K562 (cell line): Measurements from ENCODE around the gene ATOSA. TPM values are rescaled to one million over a fixed set of nuclear protein-coding genes. Genes with fewer than 3 reads are reported as not detected.

Experiments used
- ATAC-seq: fragments of 200-7000 bp; cut with Tn5 transposase; 3 replicates; pipeline ENCODE4 v1.9.1; 2020; ENCODE audit warnings: moderate library complexity
- BruUV-seq: library from RNA; stranded (reverse); fragments of 400-500 nt; replicated peaks from 2 replicates; lab custom pipeline; 2021; lab: Mats Ljungman, UMichigan
- CTCF ChIA-PET: fragments of 300-600 bp; formaldehyde crosslinking; extraction: SDS; loops from one replicate; lab custom pipeline; 2021; ENCODE audit warnings: low intra/inter-chr PET ratio; lab: Yijun Ruan, JAX
- POLR2A ChIA-PET: fragments of 300-600, 350-650 bp; sonication (Branson Sonifier 250); formaldehyde crosslinking; extraction: SDS; loops from one replicate; lab custom pipeline; 2021; ENCODE audit warnings: antibody characterized with exemption, inconsistent platforms; lab: Yijun Ruan, JAX
- DNase-seq, 4 experiments: peaks; one replicate each; pipeline versions ENCODE4 v3.0.0 to v3.0.0-alpha.2; 2011 to 2018; ENCODE audit warnings: low spot score in 3 of 4, mixed read lengths in 3 of 4; ENCODE audit errors: extremely low read depth in 1 of 4
- FAIRE-seq: peaks from 2 replicates; lab custom pipeline; 2011; peaks lifted over from hg19 to GRCh38; lab: Jason Lieb, UNC
- H2AFZ ChIP-seq: 2 replicates; pipeline ENCODE4 v1.6.0; 2011; ENCODE audit warnings: low read depth, low read length, control low read depth, inconsistent platforms
- H3K27ac ChIP-seq: fragments of 200-600 bp; 3 replicates; pipeline ENCODE4 v1.8.0; 2011; ENCODE audit warnings: low read depth, mild to moderate bottlenecking, control low read depth, inconsistent platforms, low read length, moderate library complexity, mixed read lengths; ENCODE audit errors: extremely low read depth
- H3K27me3 ChIP-seq, 2 experiments: fragments of 300-600 bp in 1 of 2; 2 replicates in 1 of 2; 3 replicates in 1 of 2; pipeline versions ENCODE4 v1.6.0 to v1.8.0; 2011; ENCODE audit warnings: inconsistent platforms in 2 of 2, low read length in 2 of 2, mild to moderate bottlenecking in 1 of 2, mixed read lengths in 1 of 2, moderate library complexity in 1 of 2; ENCODE audit not compliant: control insufficient read depth in 2 of 2, insufficient read depth in 2 of 2
- H3K36me3 ChIP-seq: fragments of 300-600 bp; 3 replicates; pipeline ENCODE4 v1.8.0; 2011; ENCODE audit warnings: mild to moderate bottlenecking, low read length, inconsistent platforms; ENCODE audit not compliant: control insufficient read depth, insufficient read depth
- H3K4me1 ChIP-seq, 2 experiments: fragments of 200-600 bp in 1 of 2; replicated peaks in 1 of 2; 2 replicates in 1 of 2; 3 replicates in 1 of 2; pipeline versions ENCODE4 v1.5.1 to v1.8.0; 2011; ENCODE audit warnings: inconsistent platforms in 2 of 2, low read length in 2 of 2, mild to moderate bottlenecking in 1 of 2, mixed read lengths in 1 of 2, moderate library complexity in 1 of 2; ENCODE audit not compliant: control insufficient read depth in 2 of 2, insufficient read depth in 2 of 2
- H3K4me2 ChIP-seq: 2 replicates; pipeline ENCODE4 v1.6.1; 2011; ENCODE audit warnings: low read length, control low read depth, inconsistent platforms, mixed read lengths; ENCODE audit not compliant: insufficient read depth
- H3K4me3 ChIP-seq: fragments of 200-600 bp; sonication (generic), shearing (Covaris generic); 2 replicates; pipeline ENCODE4 v1.5.1; 2016; ENCODE audit warnings: control low read depth, inconsistent platforms
- H3K79me2 ChIP-seq: fragments of 200-600 bp; 3 replicates; pipeline ENCODE4 v1.8.0; 2011; ENCODE audit warnings: low read length, inconsistent platforms; ENCODE audit not compliant: control insufficient read depth, insufficient read depth
- H3K9ac ChIP-seq, 2 experiments: 2 replicates each; pipeline versions ENCODE4 v1.6.0 to v1.6.1; 2011; ENCODE audit warnings: low read depth in 2 of 2, low read length in 2 of 2, control low read depth in 1 of 2, inconsistent platforms in 1 of 2, mild to moderate bottlenecking in 1 of 2, mixed read lengths in 1 of 2; ENCODE audit not compliant: insufficient read depth in 1 of 2
- H3K9me1 ChIP-seq: one replicate; pipeline ENCODE4 v1.6.0; 2011; ENCODE audit warnings: inconsistent platforms, mild to moderate bottlenecking, low read length, moderate library complexity; ENCODE audit not compliant: control insufficient read depth, insufficient read depth
- H3K9me3 ChIP-seq: replicated peaks from 2 replicates; pipeline ENCODE4 v1.5.1; 2011; ENCODE audit warnings: low read depth, low read length, inconsistent platforms; ENCODE audit not compliant: control insufficient read depth, insufficient read depth
- H4K20me1 ChIP-seq: replicated peaks from 2 replicates; pipeline ENCODE4 v1.6.1; 2011; ENCODE audit warnings: low read length, inconsistent platforms, mixed read lengths; ENCODE audit not compliant: control insufficient read depth, insufficient read depth
- EP300 ChIP-seq: IDR thresholded peaks from 2 replicates; pipeline ENCODE4 v1.6.1; 2012; ENCODE audit warnings: low read length, improper control_type of control experiment
- NFXL1 ChIP-seq: fragments of 450-650 bp; formaldehyde crosslinking; IDR thresholded peaks from 2 replicates; pipeline ENCODE4 v1.4.0; 2021; ENCODE audit warnings: mild to moderate bottlenecking
- NR2C1 ChIP-seq, 2 experiments: fragments of 450-650 bp; IDR thresholded peaks; 2 replicates each; pipeline ENCODE4 v1.6.1; 2017; ENCODE audit warnings: mild to moderate bottlenecking in 2 of 2, antibody characterized with exemption in 1 of 2, inconsistent platforms in 1 of 2, missing compliant biosample characterization in 1 of 2, missing genetic modification characterization in 1 of 2
- NRF1 ChIP-seq, 2 experiments: fragments of 450-650 bp; IDR thresholded peaks in 1 of 2; conservative IDR thresholded peaks in 1 of 2; 2 replicates each; pipeline ENCODE4 v1.6.1; 2014; ENCODE audit warnings: mild to moderate bottlenecking in 2 of 2
- NUFIP1 ChIP-seq: fragments of 450-650 bp; IDR thresholded peaks from 2 replicates; pipeline ENCODE4 v1.6.1; 2018; ENCODE audit not compliant: partially characterized antibody
- POLR2A ChIP-seq: fragments of 450-650 bp; conservative IDR thresholded peaks from 2 replicates; pipeline ENCODE4 v1.6.1; 2016
- RBM25 ChIP-seq: fragments of 200-400 bp; formaldehyde crosslinking; IDR thresholded peaks from 2 replicates; pipeline ENCODE4 v1.6.1; 2018; ENCODE audit warnings: low read length, low read depth, moderate library complexity; ENCODE audit not compliant: severe bottlenecking
- SP1 ChIP-seq: sonication (generic); formaldehyde crosslinking; IDR thresholded peaks from 2 replicates; pipeline ENCODE4 v1.8.1; 2022; ENCODE audit warnings: mild to moderate bottlenecking, missing genetic modification reagents
- TFAP4 ChIP-seq: sonication (generic); formaldehyde crosslinking; IDR thresholded peaks from 2 replicates; pipeline ENCODE4 v1.8.0; 2022; ENCODE audit warnings: missing genetic modification reagents, mild to moderate bottlenecking, moderate library complexity, borderline replicate concordance
- ZNF384 ChIP-seq: IDR thresholded peaks from 2 replicates; pipeline ENCODE4 v1.6.1; 2012; ENCODE audit warnings: low read depth, low read length, improper control_type of control experiment
- ZNF407 ChIP-seq: fragments of 450-650 bp; IDR thresholded peaks from 2 replicates; pipeline ENCODE4 v1.6.1; 2016; ENCODE audit warnings: low read depth
- WGBS: fragments of 100-300 bp; shearing (Covaris generic); methylation state at CpG from one replicate; pipeline ENCODE4 v1.1.6; 2016; ENCODE audit warnings: low coverage, mixed read lengths; ENCODE audit not compliant: insufficient coverage; ENCODE audit errors: missing lambda C conversion rate; 5-methylcytosine and 5-hydroxymethylcytosine counted together
- in situ Hi-C: fragments of 300-500 bp; cut with MboI; formaldehyde crosslinking; loops from 4 replicates; pipeline ENCODE4 v1.15.0; 2018; ENCODE audit warnings: inconsistent platforms, mixed read lengths
- intact Hi-C: fragments of 100-400 bp; cut with micrococcal nuclease; formaldehyde crosslinking; loops from 2 replicates; pipeline ENCODE4 v1.14.2; 2022
- polyA plus RNA-seq, 8 experiments: library from polyadenylated mRNA; depleted of rRNA in 4 of 8; stranded (reverse) in 5 of 8; unstranded in 3 of 8; fragments of >200 nt; fragmentation: Nextera tagmentation in 2 of 8; fragmentation: Illumina TruSeq in 1 of 8; extraction: Ambion mirVana in 2 of 8; extraction: Trizol in 1 of 8; gene quantifications; 2 replicates each; pipeline versions ENCODE4 v1.2.1 to v1.2.3, GENCODE V29; 2011 to 2014; ENCODE audit warnings: inconsistent platforms in 1 of 8, missing spikeins in 1 of 8
- total RNA-seq, 7 experiments: library from RNA; depleted of rRNA in 6 of 7; stranded (reverse); fragments of >200 nt in 6 of 7; fragmentation: Illumina TruSeq in 2 of 7; extraction: Trizol in 2 of 7; gene quantifications; 2 replicates each; pipeline versions ENCODE4 v1.2.1 to v1.2.3, GENCODE V29; 2011 to 2021; ENCODE audit warnings: low replicate concordance in 1 of 7

Gene ATOSA
- total and polyA plus RNA-seq, 9 of the 15 experiments (the other 6 are each of a cell fraction or from before 2014, with no cell fraction given), result 2.0 to 6.1 (median 3.9) TPM

- in situ Hi-C loops (no loop called here), intact Hi-C loops (loop anchor here (10.0 kb wide), 1 partner anchor 63 kb away; no protein-coding TSS in a partner anchor)
- BruUV-seq, result no TSS peak
- WGBS, result 1% methylated on average over 8 of the region's 8 CpGs
- Histone ChIP-seq H3K9me3 (no peaks in the 10 kb centered on the region), H3K9ac (peak overlapping the region; percentile 3 to 47; a peak in 3 of 4 replicates), H4K20me1 (no peaks in the 10 kb centered on the region), H3K4me2 (peak overlapping the region; percentile 75), H3K27ac (peak overlapping the region; percentile 68), H3K4me3 (peak overlapping the region; percentile 25), H3K36me3 (no peaks in the 10 kb centered on the region), H3K27me3 (no peaks in the 10 kb centered on the region), H3K9me1 (no peaks in the 10 kb centered on the region), H3K79me2 (no peaks in the 10 kb centered on the region), H2AFZ (peak overlapping the region; percentile 93), H3K4me1 (peaks cover 0 to 15% of the 10 kb centered on the region in 2 experiments; a peak in 3 of 5 replicates)
- CTCF ChIA-PET, result no interaction called here
- FAIRE-seq, result peak; percentile 97
- peak; percentile 100 for ATAC-seq
- peak; percentile 56 to 85 (median 77) for DNase-seq
- POLR2A ChIA-PET, result interaction anchor here (0.7 to 2.8 kb wide), 8 partner anchors 10 to 86 kb away, joined by 3 to 8 read pairs (median 4); partner anchors contain the start of gene ATOSA
- TF ChIP-seq ZNF407 (no peak), TFAP4 (CRISPR knock-in tag) (peak; percentile 80), ZNF384 (no peak), NFXL1 (no peak), NUFIP1 (no peak), EP300 (peak; percentile 18; the same call in 1 of the 2 replicates), SP1 (no peak), RBM25 (peak; percentile 67), NRF1 (conservative IDR thresholded peaks at IDR 0.05 in 1 of 2, IDR thresholded peaks at IDR 0.05 in 1 of 2) (peak; percentile 33; a peak in 2 of 4 replicates), POLR2A (peak; percentile 35; the same call in 1 of the 2 replicates), NR2C1 (IDR thresholded peaks at IDR 0.05) (no peak), NR2C1 (tag; IDR thresholded peaks at IDR 0.05) (no peak)
Observed at GRCh38 chr15:52651868-52652267, 27.3 kb downstream of the ATOSA start.
